GM19035 (cell line): Measurements from ENCODE around the gene CAPRIN2.
A peak's percentile ranks its signal among the peaks of the same experiment; 100 is the strongest.

Experiments
- ATAC-seq: cut with Tn5 transposase; IDR thresholded peaks from one replicate; pipeline ENCODE4 v1.9.1; 2021; ENCODE audit not compliant: unreplicated experiment

Gene CAPRIN2

DNA sequence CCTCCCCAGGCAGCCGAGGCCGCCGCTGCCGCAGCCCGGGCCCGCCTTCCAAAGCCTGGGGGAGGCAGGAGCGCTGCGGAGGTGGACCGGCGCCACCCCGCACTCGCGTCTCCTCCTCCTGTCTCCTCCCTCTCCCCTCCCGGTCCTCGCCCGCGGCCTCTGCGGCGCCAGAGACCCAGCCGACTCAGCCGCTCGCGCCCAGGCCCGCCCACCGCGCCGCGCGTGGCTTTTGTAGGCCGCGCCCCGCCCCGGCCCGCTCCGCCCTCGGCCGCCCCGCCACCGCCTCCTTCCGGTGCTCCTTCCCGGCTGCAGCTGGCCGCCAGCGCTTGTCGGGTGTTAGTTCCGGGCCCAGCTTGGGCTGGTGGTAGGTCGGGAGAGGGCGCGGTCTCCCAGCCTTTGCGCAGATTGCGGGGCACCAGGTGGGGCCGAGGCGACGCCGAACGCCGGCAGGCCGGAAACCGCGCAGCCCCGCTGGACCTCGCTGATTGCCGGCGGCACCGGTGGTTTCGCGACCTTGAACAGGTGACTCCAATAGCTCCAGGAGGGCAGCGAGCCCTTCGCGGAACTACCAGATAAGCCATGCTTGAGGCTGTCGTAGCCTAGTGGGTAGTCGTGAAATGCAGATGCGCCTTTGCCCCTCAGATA is at the start of gene CAPRIN2:
TSS of gene CAPRIN2 (minus strand) at position 202 of the 645 bp plus-strand sequence. CDS start 1,431 bp downstream, outside the sequence.
- peak; percentile 95 for ATAC-seq

DNA sequence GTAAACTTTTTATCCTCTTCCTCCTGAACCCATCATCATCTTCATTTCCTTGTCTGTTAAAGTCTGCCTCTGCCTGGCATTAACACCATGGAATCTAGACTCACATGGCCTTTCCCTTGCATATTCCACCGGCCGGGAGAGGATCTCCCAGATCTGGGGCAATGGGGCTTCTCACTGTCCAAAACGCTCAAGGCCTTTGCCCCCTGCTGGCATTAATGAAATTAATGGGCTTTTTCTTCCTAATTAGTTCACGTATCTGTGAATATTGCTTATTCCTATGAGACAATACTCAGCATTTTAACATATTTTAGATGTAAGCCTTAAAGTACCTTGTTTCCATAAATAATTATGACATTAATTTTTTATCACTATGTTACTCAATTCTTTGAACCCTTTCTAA is 42.9 kb upstream of the CAPRIN2 start:
- no peak for ATAC-seq

DNA sequence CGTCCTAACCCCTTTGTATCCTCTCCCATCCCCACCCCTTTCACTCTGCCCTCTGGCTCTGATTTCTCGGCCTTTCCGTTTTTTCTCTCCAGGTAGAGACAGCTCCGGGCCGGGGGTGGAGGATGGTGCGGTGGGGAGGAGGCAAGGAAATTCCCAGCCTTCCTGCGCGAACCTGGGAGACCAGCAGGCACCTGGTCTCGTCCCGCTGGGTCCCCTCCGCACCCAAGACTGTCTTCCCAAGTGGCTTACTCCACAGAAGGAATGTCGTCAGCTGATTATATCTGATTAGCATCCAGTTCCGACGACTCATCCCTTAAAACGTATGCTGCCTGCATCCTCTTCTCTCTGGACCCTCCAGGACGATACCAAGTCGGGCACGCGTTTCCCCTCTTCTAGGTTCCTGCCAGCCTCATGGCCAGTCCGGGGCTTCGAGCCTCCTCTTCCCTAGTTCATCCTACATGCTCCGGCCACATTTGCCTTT is 42.2 kb upstream of the CAPRIN2 start:
- ATAC-seq: no peak

- ATAC-seq: peak; percentile 36
Measured at GRCh38 chr12:30796313-30796780, 41.6 kb upstream of the CAPRIN2 start.

- peak; percentile 88 for ATAC-seq
Measured at GRCh38 chr12:30795410-30796312, 40.9 kb upstream of the CAPRIN2 start.

DNA sequence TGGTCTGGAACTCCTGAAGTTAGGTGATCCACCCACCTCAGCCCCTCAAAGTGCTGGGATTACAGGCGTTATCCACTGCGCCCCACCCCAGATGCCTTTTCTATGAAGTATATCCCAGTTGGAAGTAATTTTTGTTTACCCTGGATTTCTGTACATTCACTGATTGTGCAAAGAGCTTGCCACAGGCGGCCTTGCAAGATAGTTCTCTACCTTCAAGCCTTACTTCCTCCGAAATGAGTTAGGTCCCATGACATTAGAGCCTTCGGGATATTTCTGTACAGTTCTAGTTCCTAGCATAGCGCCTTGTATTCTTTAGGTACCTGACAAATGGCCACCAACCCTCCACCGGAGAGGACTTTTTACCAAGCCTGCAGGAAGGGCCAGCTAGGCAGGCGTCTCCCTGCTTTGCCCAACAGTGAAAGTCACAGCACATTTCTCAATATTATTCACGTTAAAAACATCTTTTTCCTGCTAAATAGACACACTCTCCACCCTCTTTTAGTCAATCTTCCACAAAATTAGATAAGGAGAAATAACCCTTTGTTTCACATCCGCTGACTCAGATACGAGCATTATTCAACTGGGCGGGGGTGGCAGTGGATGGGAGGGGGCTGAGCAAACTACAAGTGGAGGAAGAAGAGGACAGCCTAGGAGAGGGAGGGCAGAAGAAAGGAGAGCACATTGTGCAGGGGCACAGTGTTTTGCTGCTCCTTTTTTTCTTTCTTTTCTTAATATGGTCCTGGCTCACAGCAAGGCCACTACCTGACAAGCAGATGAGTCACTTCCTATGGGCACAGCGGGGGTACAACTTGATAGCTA is 40.0 kb upstream of the CAPRIN2 start:
- ATAC-seq: no peak

DNA sequence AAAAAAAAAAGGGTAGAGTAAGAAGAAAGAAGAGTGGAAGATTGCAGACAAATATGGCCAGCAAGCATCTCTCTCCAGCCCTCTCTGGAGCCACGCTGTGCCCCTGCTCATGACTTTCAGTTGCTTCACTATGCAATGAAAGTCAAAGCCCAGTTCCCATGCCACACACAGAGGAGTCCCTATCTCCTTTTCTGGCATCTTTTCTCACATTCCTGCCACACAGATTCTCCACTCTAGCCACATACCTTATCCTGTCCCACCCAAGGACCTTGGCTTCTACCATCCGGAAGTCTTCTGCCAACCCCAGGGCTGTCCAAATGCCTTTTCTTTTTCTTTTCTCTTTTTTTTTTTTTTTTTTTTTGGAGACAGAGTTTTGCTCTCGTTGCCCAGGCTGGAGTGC is 39.3 kb upstream of the CAPRIN2 start:
- ATAC-seq: no peak

- ATAC-seq: no peak
Measured at GRCh38 chr12:30792648-30793499, 38.1 kb upstream of the CAPRIN2 start.

DNA sequence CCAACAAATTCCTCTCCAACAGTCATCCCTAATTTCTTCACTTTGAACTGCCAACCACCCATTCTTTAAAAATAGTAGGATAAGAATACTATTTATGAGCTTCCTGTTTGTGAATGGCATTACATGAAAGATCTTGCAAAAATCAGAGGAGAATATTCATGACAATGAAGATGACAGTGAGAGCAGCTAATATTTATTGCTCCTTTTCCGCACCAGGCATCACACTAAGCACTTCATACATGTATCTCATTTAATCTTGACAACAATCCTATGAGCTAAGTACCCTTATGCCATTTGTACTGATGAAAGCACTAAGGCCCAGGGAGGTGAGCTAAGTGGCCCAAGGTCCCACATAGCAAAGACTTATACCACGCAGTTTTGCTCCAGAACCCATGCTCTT is 37.3 kb upstream of the CAPRIN2 start:
- ATAC-seq: no peak

- no peak for ATAC-seq
Measured at GRCh38 chr12:30788754-30789153, 34.0 kb upstream of the CAPRIN2 start.

DNA sequence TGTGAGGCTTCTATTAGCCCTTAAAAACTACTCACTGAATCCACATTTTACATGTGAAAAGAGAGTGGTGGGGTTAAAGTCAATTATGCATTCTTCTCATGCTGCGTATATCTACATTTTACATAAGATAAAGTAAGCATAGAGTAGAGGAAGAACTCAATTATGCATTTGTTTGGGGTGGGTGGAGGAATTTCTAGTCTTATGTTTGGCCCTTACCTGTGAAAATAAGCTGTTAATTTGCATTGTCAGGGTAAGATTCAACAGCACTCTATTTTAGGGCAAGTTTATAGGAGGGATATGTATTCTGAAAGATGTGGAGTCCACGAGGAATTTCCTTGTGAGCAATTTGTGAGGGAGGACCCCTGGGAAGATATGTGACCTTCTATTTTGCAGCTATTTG is 30.9 kb upstream of the CAPRIN2 start:
- ATAC-seq: no peak

DNA sequence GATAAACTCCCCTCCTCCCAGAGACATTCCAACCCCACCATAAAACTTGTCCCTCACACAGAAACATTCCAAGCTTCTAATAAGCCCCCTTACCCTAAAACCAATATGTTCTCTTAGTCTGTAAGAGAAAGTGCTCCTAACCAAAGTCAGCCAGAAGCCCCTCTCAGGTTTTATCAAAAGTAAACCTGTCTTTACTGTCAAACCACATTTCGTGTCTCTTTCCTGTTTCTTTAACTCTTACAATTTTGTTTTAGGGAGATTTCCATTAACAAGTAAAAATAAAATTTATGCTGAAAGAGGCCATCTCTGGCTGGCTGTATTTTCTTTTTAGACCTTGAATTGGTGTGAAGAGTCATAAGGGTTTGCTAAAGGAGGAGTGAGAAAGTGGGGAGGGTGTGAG is 29.8 kb upstream of the CAPRIN2 start:
- no peak for ATAC-seq

GRCh38 chr12:30783946-30784345 is 29.2 kb upstream of the CAPRIN2 start:
- no peak for ATAC-seq

DNA sequence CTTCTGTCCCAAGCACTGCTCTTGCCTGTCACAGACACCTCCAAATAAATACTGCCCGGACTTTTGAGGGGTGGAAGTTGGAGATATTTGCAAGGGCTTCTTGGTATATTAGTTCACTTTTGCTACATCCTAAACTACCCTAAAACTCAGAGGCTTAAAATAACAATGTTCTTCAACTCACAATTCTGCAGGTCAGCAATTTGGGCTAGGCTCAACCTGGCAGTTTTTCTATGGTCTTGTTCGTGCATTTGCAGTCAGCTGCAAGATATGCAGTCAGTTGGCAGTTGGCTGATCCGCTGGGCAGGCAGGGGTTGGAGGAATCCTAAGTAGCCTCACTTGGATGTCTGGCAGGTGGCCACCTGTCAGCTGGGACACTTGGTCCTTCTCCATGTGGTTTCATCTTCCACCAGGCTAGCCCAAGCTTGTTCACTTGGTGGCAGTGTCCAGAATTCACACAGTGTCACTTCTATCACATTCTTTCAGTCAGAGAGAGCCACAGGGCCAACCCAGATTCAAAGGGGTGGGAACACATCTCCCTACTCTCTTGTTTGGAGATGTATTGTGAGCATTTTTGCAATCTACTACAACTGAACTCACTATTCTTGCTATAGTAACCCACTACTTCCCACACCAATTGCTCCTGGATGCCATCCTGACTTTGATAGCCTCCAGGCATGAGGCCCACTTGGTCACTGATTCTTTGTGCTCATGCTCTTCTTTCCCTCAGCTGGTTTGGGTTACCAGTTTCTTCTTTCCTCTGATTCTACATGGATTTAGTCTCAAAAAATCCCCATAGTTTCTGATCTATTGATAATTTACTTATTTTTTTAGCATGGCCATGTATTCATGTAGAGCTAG is 27.8 kb upstream of the CAPRIN2 start:
- ATAC-seq: no peak

GRCh38 chr12:30779578-30779977 is 24.8 kb upstream of the CAPRIN2 start:
- ATAC-seq: no peak

DNA sequence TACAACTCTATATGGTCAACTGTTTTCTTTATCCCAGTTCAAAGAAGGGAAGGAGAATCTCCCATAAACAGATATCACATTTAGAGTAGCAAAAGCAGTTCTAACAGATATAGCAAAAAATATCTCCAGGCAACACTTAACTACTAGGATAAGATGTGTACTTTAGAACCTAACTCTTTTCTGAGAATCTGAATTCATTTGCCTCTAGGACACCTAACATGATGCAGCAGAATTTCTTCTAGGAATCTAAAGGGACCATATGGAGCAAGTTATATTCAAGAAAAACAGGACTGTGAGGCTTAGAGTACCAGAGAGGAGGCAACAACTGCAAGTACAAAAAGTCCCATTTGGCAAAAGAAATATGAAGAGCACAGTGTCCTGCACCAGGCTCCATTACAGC is 24.4 kb upstream of the CAPRIN2 start:
- ATAC-seq: no peak

GRCh38 chr12:30774599-30774998 is 19.8 kb upstream of the CAPRIN2 start:
- no peak for ATAC-seq

DNA sequence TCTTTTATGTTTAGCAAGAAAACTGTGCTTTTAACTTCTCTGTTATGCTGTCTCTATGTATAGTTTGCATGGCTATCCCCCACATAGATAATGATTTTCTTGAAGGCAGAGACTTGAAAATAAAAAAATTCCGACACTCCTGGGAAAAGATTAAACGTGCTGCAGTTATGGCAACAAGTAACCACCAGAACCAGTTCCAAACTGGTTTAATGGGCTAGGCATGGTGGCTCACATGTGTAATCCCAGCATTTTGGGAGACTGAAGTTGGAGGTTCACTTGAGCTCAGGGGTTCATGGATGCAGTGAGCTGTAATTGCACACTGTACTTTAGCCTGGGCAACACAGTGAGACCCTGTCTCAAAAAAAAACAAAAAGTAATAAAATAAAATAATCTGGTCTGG is 15.1 kb upstream of the CAPRIN2 start:
- ATAC-seq: no peak

DNA sequence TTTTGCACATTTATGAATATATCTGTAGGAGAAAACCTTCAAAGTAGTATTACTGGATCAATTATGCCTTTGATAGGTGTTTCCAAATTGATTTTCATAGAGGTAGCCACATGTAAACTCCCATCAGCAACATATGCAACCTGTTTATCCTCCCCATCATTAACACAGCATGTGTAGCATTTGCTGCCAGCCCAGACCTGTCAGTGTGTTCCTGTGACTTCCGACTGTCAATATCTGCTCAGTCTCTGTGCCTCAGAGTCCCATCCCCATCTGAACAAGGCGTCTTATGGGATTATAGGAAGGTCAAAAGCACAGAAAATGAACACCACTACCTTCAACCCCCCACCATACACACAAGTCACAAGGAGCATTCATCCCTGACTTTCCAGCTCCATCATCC is 9.5 kb upstream of the CAPRIN2 start:
- ATAC-seq: no peak
